Choroid plexus epithelial cell (primary cell): ENCODE results near the gene NAE1.

Source experiments
- DNase-seq: peaks from one replicate; pipeline ENCODE4 v3.0.0-alpha.2; 2010; ENCODE audit warnings: low read depth
- H3K4me3 ChIP-seq: 2 replicates; pipeline ENCODE4 v1.5.1; 2011; ENCODE audit warnings: low read depth, mild to moderate bottlenecking, control low read depth, low read length, moderate library complexity
- CTCF ChIP-seq: conservative IDR thresholded peaks from 2 replicates; pipeline ENCODE4 v1.5.1; 2011; ENCODE audit warnings: low read depth, mild to moderate bottlenecking, control low read depth, inconsistent platforms, low read length, moderate library complexity

Gene NAE1

DNA sequence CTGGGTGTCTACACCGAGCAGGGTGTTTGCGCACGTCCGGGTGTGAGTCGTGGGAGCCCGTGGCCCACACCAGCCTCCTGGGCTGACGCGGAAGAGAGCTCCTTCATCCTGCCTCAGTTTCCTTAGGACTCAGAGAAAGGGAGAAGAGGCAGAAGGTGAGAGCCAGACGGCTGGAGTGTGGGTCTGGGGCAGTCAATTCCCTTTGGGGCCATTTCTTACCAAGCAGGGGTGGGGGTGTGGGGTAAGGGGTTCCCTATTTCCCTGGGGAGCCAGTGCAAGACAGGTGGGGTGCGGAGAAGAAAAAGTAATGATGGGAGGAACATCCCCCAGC is 14.3 kb upstream of the NAE1 start:
- peak overlapping the region; percentile 48 for H3K4me3 ChIP-seq
- no peak for DNase-seq
- no peak for TF ChIP-seq CTCF

DNA sequence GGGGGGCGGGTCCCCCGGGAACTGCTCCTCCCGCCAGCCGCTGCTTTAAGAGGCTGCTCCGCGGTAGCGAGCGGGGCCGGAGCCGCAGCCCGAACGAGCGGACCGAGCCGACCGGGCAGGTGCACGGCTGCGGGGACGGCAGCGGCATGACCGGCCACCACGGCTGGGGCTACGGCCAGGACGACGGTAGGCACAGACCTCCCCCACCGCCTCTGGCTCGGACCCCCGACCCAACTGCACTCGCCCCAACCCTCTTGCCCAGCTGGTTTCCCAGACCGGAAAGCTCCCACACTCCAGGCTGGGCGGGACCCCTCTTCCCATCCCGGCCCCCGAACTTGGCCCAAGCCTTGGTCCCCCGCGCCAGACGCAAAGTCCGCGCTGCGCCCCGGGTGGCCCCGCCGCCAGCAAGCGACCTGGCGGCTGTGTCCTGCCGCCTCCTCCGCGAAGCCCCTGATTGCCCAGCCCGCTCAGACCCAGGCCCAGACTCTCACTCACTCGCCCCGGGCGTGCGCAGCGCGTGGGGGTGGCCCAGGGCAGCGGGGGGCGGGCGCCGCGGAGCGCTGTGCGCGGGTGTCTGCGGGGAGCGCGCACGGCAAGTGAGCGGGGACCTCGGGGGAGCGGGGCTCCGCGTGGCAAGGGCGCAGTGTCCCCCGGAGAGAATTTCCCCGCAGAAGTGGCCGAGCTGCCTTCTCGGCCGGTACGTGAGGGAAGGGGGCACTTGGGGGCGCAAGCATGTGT is 13.7 kb upstream of the NAE1 start, which contains the start of gene CA7:
Gene CA7, plus strand, starts transcription at position 73 of the 738 bp plus-strand sequence. Its CDS starts 74 bp downstream, at position 147.
- H3K4me3 ChIP-seq: peak within 1 kb of the TSS; percentile 48
- no peak for DNase-seq
- TF ChIP-seq CTCF: no peak

GRCh38 chr16:66844009-66844341 is 13.2 kb upstream of the NAE1 start:
- no peak overlapping the region for H3K4me3 ChIP-seq
- no peak for DNase-seq
- no peak for TF ChIP-seq CTCF

GRCh38 chr16:66843191-66843590 is 12.4 kb upstream of the NAE1 start:
- no peak for TF ChIP-seq CTCF
- DNase-seq: no peak

DNA sequence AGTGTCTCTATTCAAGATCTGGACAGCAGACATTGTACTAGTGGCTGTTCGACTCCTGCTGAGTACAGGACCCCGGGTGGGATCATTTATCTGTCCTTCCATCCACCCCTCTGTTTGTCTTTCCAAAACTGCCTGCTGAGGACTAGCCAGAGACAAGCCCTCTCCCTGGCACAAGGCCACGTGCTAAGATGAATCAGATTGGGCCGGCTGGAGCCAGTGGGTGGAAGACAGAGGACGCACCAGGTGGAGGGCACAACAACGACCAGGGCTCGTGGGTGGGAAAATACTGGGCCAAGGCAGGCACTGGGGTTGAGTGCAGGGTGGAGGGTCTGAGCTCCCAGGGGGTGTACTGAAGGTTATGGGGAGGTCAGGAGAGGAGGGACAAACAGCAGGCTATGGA is 12.0 kb upstream of the NAE1 start:
- peak; percentile 38 for DNase-seq
- H3K4me3 ChIP-seq: no peak overlapping the region
- no peak for TF ChIP-seq CTCF

More at GRCh38 chr16:66843191-66843590, 12.4 kb upstream of the NAE1 start:
- H3K4me3 ChIP-seq: no peak overlapping the region

- H3K4me3 ChIP-seq: no peak overlapping the region
- no peak for TF ChIP-seq CTCF
- no peak for DNase-seq
Measured at GRCh38 chr16:66841366-66841765, 10.6 kb upstream of the NAE1 start.

GRCh38 chr16:66840883-66841282 is 10.1 kb upstream of the NAE1 start:
- H3K4me3 ChIP-seq: no peak overlapping the region
- TF ChIP-seq CTCF: no peak
- no peak for DNase-seq
